Measurements from ENCODE around the gene MYCN. TPM values are rescaled to one million over a fixed set of nuclear protein-coding genes. Genes with fewer than 3 reads are reported as not detected.

MYCN gene

DNA sequence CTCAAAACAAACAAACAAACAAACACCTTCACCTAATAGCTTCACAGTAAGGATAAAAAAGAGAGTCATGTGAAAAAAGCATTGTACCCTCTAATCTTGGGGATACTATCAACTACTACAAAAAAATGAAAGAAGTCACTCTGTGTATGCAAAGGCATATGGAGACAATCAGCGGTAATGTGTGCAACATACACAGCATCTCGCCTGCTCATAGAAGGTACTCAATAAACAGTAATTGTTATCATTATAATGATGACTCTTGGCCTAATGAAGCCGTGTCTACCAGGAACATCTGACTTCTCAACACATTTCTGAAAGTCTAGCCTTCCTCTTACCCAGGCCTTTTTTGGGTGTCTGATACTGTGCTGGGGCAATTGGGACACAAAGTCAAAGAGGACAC, 55.3 kb downstream of the MYCN start:
- no peaks in the 10 kb centered on the region for H3K79me1 ChIP-seq (replicated peaks; ENCODE audit: low read length, poor library complexity, severe bottlenecking)
- no peak overlapping the region for H3K4me3 ChIP-seq (ENCODE audit: insufficient read depth in 1 of 2, low read depth in 1 of 2, low read length in 2 of 2)
- no peak overlapping the region for H3K4ac ChIP-seq (ENCODE audit: low read depth in 1 of 2, low read length in 2 of 2)
- no peak for DNase-seq
- H3K18ac ChIP-seq (ENCODE audit: low read depth in 1 of 2, low read length in 2 of 2), result no peak overlapping the region
- no peaks in the 10 kb centered on the region for H3K36me3 ChIP-seq (ENCODE audit: control insufficient read depth in 1 of 2, insufficient read depth in 2 of 2, low read depth in 1 of 2, low read length in 2 of 2)
- H2BK15ac ChIP-seq (ENCODE audit: low read depth, poor library complexity, severe bottlenecking), result no peak overlapping the region
- H3K23ac ChIP-seq (ENCODE audit: low read length in 2 of 2), result no peak overlapping the region
- H3K27me3 ChIP-seq (ENCODE audit: control insufficient read depth in 1 of 2, insufficient read depth in 1 of 2, low read length in 2 of 2), result no peaks in the 10 kb centered on the region
- no peak overlapping the region for H3K9ac ChIP-seq (ENCODE audit: low read length)
- WGBS, result 67% methylated on average over 1 of the region's 3 CpGs
- H2BK5ac ChIP-seq (ENCODE audit: low read depth, low read length, poor library complexity, severe bottlenecking), result no peak overlapping the region
- H4K91ac ChIP-seq (ENCODE audit: low read length), result no peak overlapping the region
- no peak overlapping the region for H2BK120ac ChIP-seq (ENCODE audit: low read depth, low read length)
- H2AFZ ChIP-seq (ENCODE audit: low read depth, low read length), result no peak overlapping the region
- no peak overlapping the region for H2AK5ac ChIP-seq (ENCODE audit: low read length, severe bottlenecking)
- no peak overlapping the region for H3K4me2 ChIP-seq (ENCODE audit: low read length, poor library complexity, severe bottlenecking)
- no peak overlapping the region for H2BK12ac ChIP-seq (ENCODE audit: low read length in 2 of 2)
- no peak overlapping the region for H3K14ac ChIP-seq (ENCODE audit: low read length in 2 of 2)
- no peaks in the 10 kb centered on the region for H3K4me1 ChIP-seq (ENCODE audit: control insufficient read depth, insufficient read depth, low read depth, low read length)
- no peak overlapping the region for H4K8ac ChIP-seq (ENCODE audit: low read length)
- no peaks in the 10 kb centered on the region for H3K9me3 ChIP-seq (ENCODE audit: control insufficient read depth, low read length)
- no peak overlapping the region for H3K27ac ChIP-seq (ENCODE audit: low read length, poor library complexity, severe bottlenecking)

Small RNAs within 50 kb of the gene (small RNA-seq; reads per million reads assigned to genes)
- gene RF01210 (ENCODE audit: low read depth), result not detected
- gene RN7SL104P (ENCODE audit: low read depth), result not detected

All from mesenchymal stem cell (in vitro differentiated cells and primary cell).